Right cardiac atrium (tissue), 5 donors: ENCODE results near the gene CXCL10. TPM values are rescaled to one million over a fixed set of nuclear protein-coding genes. Genes with fewer than 3 reads are reported as not detected.

Experiments
- ATAC-seq, 2 donors: fragments of 200-7000 bp; cut with Tn5 transposase; one replicate each; pipeline versions ENCODE4 v1.8.0 to v1.9.1; 2020; ENCODE audit warnings: moderate library complexity in 2 of 2, mild to moderate bottlenecking in 1 of 2
- DNase-seq, 3 donors: peaks; one replicate each; pipeline ENCODE4 v3.0.0-alpha.2; 2020
- H3K27ac ChIP-seq: one replicate; pipeline ENCODE4 v1.5.1; 2013; ENCODE audit warnings: mild to moderate bottlenecking, low read length, control low read depth, moderate library complexity
- H3K27me3 ChIP-seq: one replicate; pipeline ENCODE4 v1.6.1; 2013; ENCODE audit not compliant: control insufficient read depth, insufficient read depth
- H3K4me1 ChIP-seq: one replicate; pipeline ENCODE4 v1.6.1; 2013; ENCODE audit warnings: low read length; ENCODE audit not compliant: control insufficient read depth, insufficient read depth
- H3K4me3 ChIP-seq: one replicate; pipeline ENCODE4 v1.5.1; 2013; ENCODE audit warnings: low read length, control low read depth
- H3K9me3 ChIP-seq: one replicate; pipeline ENCODE4 v1.6.1; 2013; ENCODE audit warnings: low read length; ENCODE audit not compliant: control insufficient read depth
- whole genome bisulfite sequencing: extraction: QIAGEN DNeasy Blood & Tissue Kit; methylation state at CpG from one replicate; pipeline ENCODE4 v1.1.7; 2013; 5-methylcytosine and 5-hydroxymethylcytosine counted together
- intact Hi-C, 4 donors: fragments of 100-400 bp; cut with DNase I; formaldehyde crosslinking; loops; one replicate each; pipeline versions ENCODE4 v1.11.0 to v1.14.0; 2022 to 2023
- polyA plus RNA-seq: library from polyadenylated mRNA; stranded (reverse); fragments of 200-250 nt; gene quantifications from one replicate; pipeline ENCODE4 v1.2.3, GENCODE V29; 2013
- total RNA-seq, 4 donors: library from RNA; stranded (reverse); fragmentation: NEBNext Ultra II Directional; extraction: Animal tissue kit (Norgen Biotek cat#: 25700); gene quantifications; one replicate each; pipeline ENCODE4 v1.2.1, GENCODE V29; 2021
- donor health status: healthy with polysubstance abuse.
- donor health status: DM: no; HTN: yes; CAD: no.
- donor health status: DM: no; HTN: no; CAD: no.
- donor health status: DM: no; HTN: yes; CAD: no; lungs with severe emphysema.
- donor health status: DM: yes; HTN: yes; CAD: no.

The CXCL10 gene
- total and polyA plus RNA-seq, 5 donors, result 0.18 to 0.46 (median 0.32) TPM; not detected in 2

DNA sequence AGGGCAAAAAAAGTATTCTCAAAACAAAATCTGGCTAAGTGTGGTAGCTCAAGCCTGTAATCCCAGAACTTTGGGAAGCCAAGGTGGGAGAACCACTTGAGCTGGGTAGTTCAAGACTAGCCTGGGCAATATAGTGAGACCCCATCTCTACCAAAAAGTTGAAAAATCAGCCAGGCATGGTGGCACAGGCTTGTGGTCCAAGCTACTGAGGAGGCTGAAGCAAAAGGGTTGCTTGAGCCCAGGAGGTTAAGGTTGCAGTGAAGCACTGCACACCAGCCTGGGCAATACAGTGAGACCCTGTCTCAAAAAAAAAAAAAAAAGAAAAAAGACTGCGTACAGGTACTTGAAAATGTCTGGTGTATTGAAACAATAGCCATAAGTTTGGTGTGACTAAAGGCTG, 30.8 kb downstream of the CXCL10 start:
- DNase-seq, result no peak
- Histone ChIP-seq H3K27me3 (no peaks in the 10 kb centered on the region), H3K9me3 (no peaks in the 10 kb centered on the region), H3K4me3 (no peak overlapping the region), H3K27ac (no peak overlapping the region), H3K4me1 (no peaks in the 10 kb centered on the region)
- 93% methylated on average over 1 of the region's 1 CpG for WGBS
- ATAC-seq, result no peak
- intact Hi-C loops, result no loop called here

- DNase-seq (no peak), ATAC-seq (peak in 1 of 2 donors; percentile 15)
- Histone ChIP-seq H3K9me3 (no peaks in the 10 kb centered on the region), H3K4me3 (peak overlapping the region; percentile 88), H3K27me3 (no peaks in the 10 kb centered on the region), H3K27ac (no peak overlapping the region), H3K4me1 (no peaks in the 10 kb centered on the region)
- intact Hi-C loops, result no loop called here
- 1% methylated on average over 20 of the region's 20 CpGs for WGBS
These were observed 33.3 kb downstream of the CXCL10 start for GRCh38 chr4:75989846-75990528.

DNA sequence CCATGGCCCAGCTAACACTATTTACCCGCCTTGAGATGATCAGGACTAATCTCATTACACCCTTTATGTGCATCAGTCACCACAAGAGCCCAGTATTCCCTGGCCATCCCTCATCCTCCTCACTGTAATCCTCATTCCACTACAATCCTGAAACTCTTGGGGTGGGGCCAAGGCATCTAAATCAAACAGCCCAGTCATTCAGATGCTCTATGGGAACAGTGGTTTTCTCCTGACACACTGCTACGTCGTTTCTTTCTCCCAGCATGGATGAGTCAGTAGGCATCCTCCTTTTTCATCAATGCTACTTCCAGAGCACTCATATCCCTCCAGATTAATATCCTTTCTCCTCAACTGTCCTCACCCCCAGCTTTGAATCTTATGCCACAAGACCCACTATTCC, 38.2 kb downstream of the CXCL10 start:
- Histone ChIP-seq H3K4me1 (no peaks in the 10 kb centered on the region), H3K4me3 (no peak overlapping the region), H3K27ac (no peak overlapping the region), H3K27me3 (no peaks in the 10 kb centered on the region), H3K9me3 (no peaks in the 10 kb centered on the region)
- no peak for ATAC-seq
- 84% methylated on average over 3 of the region's 3 CpGs for WGBS
- DNase-seq, result no peak
- intact Hi-C loops, result no loop called here

- intact Hi-C loops, result no loop called here
- Histone ChIP-seq H3K27ac (no peak overlapping the region), H3K4me3 (no peak overlapping the region), H3K27me3 (no peaks in the 10 kb centered on the region), H3K9me3 (no peaks in the 10 kb centered on the region), H3K4me1 (no peaks in the 10 kb centered on the region)
- DNase-seq (no peak), ATAC-seq (no peak)
- WGBS, result 78% methylated on average over 4 of the region's 4 CpGs
These were observed 42.7 kb downstream of the CXCL10 start for GRCh38 chr4:75980576-75980975.

DNA sequence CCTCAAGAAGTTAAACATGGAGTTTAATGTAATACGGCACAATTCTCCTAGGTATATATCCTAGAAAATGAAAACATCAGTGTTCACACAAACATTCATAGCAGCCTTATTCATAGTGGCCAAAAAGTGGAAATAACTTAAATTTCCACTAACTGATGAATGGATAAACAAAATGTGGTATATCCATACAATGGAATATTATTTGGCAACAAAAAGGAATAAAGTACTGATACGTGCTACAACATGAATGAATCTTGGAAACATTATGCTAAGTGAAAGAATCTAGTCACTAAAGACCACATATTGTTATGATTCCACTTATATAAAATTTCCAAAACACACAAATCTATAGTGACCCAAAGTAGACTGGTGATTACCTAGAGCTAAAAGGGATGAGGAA, 47.1 kb downstream of the CXCL10 start:
- no peak overlapping the region for H3K27ac ChIP-seq
- H3K4me3 ChIP-seq, result no peak overlapping the region
- no peaks in the 10 kb centered on the region for H3K27me3 ChIP-seq
- no peak for DNase-seq
- no peaks in the 10 kb centered on the region for H3K9me3 ChIP-seq
- intact Hi-C loops, result loop anchor here in 1 of 4 donors (10.0 kb wide), 1 partner anchor 181 kb away; no protein-coding TSS in a partner anchor
- no peak for ATAC-seq
- 97% methylated on average over 2 of the region's 2 CpGs for WGBS
- H3K4me1 ChIP-seq, result no peaks in the 10 kb centered on the region

- ATAC-seq (no peak), DNase-seq (no peak)
- no peaks in the 10 kb centered on the region for H3K27me3 ChIP-seq
- no peak overlapping the region for H3K27ac ChIP-seq
- H3K4me1 ChIP-seq, result no peaks in the 10 kb centered on the region
- intact Hi-C loops, result loop anchor here in 1 of 4 donors (10.0 kb wide), 1 partner anchor 179 kb away; no protein-coding TSS in a partner anchor
- H3K4me3 ChIP-seq, result no peak overlapping the region
- H3K9me3 ChIP-seq, result no peaks in the 10 kb centered on the region
These were observed 49.5 kb downstream of the CXCL10 start for GRCh38 chr4:75973766-75974165.

Other genes starting within 250 kb of the CXCL10 start
- gene PPEF2, start 121.0 kb downstream of the CXCL10 start, total RNA-seq, result not detected
- gene PPEF2, start 121.0 kb downstream of the CXCL10 start, polyA plus RNA-seq, result not detected
- gene NAAA, start 82.5 kb downstream of the CXCL10 start, total RNA-seq, result 10 to 100 TPM; 15.3 to 18.4 (median 16.4) TPM
- 12.7 TPM for gene NAAA, start 82.5 kb downstream of the CXCL10 start, polyA plus RNA-seq
- gene SDAD1, start 32.6 kb downstream of the CXCL10 start, total RNA-seq, result 10 to 100 TPM; 24.0 to 29.6 (median 25.7) TPM
- gene SDAD1, start 32.6 kb downstream of the CXCL10 start, polyA plus RNA-seq, result 11.7 TPM
- under 1 TPM; 0.17 to 0.80 (median 0.27) TPM for gene CXCL9, start 16.0 kb downstream of the CXCL10 start, total RNA-seq
- gene CXCL9, start 16.0 kb downstream of the CXCL10 start, polyA plus RNA-seq, result 0.16 TPM
- gene CXCL11, start 12.6 kb upstream of the CXCL10 start, total RNA-seq, result under 1 TPM in 1 of 4 donors, not detected in 3; 0.20 TPM
- 0.07 TPM for gene CXCL11, start 12.6 kb upstream of the CXCL10 start, polyA plus RNA-seq
- 100 to 1,000 TPM in 2 of 4 donors, 10 to 100 TPM in 2; 72.7 to 311 (median 112) TPM for gene ART3, start 51.2 kb upstream of the CXCL10 start, total RNA-seq
- 149 TPM for gene ART3, start 51.2 kb upstream of the CXCL10 start, polyA plus RNA-seq
- 10 to 100 TPM; 22.9 to 24.9 (median 23.5) TPM for gene NUP54, start 124.9 kb upstream of the CXCL10 start, total RNA-seq
- 11.7 TPM for gene NUP54, start 124.9 kb upstream of the CXCL10 start, polyA plus RNA-seq
- 100 to 1,000 TPM; 102 to 139 (median 105) TPM for gene SCARB2, start 190.3 kb upstream of the CXCL10 start, total RNA-seq
- gene SCARB2, start 190.3 kb upstream of the CXCL10 start, polyA plus RNA-seq, result 78.2 TPM
- 1 to 10 TPM; 2.6 to 3.3 (median 2.9) TPM for gene FAM47E, start 228.2 kb upstream of the CXCL10 start, total RNA-seq
- 4.5 TPM for gene FAM47E, start 228.2 kb upstream of the CXCL10 start, polyA plus RNA-seq